Activated T-cell treated with anti-CD3 and anti-CD28 coated beads, Interleukin-2, amount 50 U/mL, for 4 hours (primary cell): ENCODE data around the gene LCP2. TPM values are rescaled to one million over a fixed set of nuclear protein-coding genes. Genes with fewer than 3 reads are reported as not detected.

Experiments
- ATAC-seq, 2 donors: fragments of 200-7000 bp; cut with Tn5 transposase; one replicate each; pipeline ENCODE4 v1.10.0; 2021
- DNase-seq: peaks from one replicate; pipeline ENCODE4 v3.0.0-alpha.2; 2020
- H3K27me3 Mint-ChIP-seq: one replicate; pipeline ENCODE4 v1.8.0; 2021; ENCODE audit warnings: low read depth, mixed read lengths
- H3K36me3 Mint-ChIP-seq: one replicate; pipeline ENCODE4 v1.8.0; 2022; ENCODE audit warnings: mixed read lengths; ENCODE audit not compliant: insufficient read depth
- H3K4me1 Mint-ChIP-seq: one replicate; pipeline ENCODE4 v1.8.0; 2021; ENCODE audit warnings: low read depth, mixed read lengths
- H3K4me3 Mint-ChIP-seq: one replicate; pipeline ENCODE4 v1.8.0; 2021; ENCODE audit warnings: mild to moderate bottlenecking, moderate library complexity, mixed read lengths
- H3K9me3 Mint-ChIP-seq: one replicate; pipeline ENCODE4 v1.8.0; 2021; ENCODE audit warnings: mixed read lengths
- total RNA-seq, 3 donors: library from RNA; stranded (reverse); gene quantifications; one replicate each; pipeline ENCODE4 v1.2.1, GENCODE V29; 2021

LCP2 gene
- total RNA-seq, 3 donors from 2014 or later: 93.0 to 136 (median 132) TPM

DNA sequence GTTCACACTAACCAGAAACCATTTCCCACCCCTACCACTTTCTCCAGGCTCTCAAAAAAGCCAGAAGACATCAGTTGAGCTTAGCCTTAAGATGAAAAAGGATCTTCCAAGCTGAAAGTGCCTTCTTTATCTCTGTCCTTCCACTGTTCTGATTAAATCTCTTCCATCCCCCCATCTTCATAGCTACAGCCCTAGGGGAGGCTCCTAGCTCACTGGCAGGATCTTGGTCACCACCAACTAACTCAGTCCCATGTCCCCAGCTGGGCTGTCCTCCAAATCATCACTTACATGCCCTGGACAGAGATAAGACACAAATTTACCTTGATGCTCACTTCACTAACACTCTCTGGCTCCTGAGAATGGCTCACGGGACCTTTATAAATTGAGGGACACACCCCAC is 14.3 kb downstream of the LCP2 start:
- no peaks in the 10 kb centered on the region for H3K27me3 Mint-ChIP-seq
- H3K4me3 Mint-ChIP-seq: peak overlapping the region; percentile 16
- H3K4me1 Mint-ChIP-seq: peaks cover 97% of the 10 kb centered on the region
- ATAC-seq (no peak), DNase-seq (no peak)
- peaks cover 56% of the 10 kb centered on the region for H3K36me3 Mint-ChIP-seq
- H3K9me3 Mint-ChIP-seq: no peaks in the 10 kb centered on the region

DNA sequence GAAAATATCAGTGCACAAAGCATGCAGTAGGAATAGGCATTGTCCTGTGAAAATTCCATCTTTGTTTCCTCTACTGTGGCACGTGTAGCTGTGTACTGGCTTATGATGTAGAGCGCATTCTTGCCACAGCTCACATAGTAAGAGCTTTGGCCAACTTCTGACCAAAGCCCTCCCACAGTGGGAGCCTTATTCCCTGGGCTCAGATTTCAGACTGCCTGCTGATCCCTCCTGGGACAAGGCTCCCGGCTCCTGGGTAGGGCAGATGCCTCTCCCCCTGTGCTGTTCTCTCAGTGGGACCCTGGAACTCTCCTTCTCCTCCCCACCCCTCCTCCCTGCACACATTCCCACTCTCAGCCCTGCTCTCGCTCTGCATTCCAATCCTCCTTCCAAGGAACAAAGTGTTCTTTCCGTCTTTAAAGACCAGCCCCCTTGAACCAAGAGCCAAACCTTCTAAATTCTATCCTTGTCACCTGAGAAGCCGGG is 17.5 kb downstream of the LCP2 start:
- Mint-ChIP-seq H3K4me3 (peak overlapping the region; percentile 73), H3K27me3 (no peaks in the 10 kb centered on the region), H3K36me3 (peaks cover 48% of the 10 kb centered on the region), H3K4me1 (peaks cover 95% of the 10 kb centered on the region), H3K9me3 (no peaks in the 10 kb centered on the region)
- DNase-seq (no peak), ATAC-seq (no peak)

DNA sequence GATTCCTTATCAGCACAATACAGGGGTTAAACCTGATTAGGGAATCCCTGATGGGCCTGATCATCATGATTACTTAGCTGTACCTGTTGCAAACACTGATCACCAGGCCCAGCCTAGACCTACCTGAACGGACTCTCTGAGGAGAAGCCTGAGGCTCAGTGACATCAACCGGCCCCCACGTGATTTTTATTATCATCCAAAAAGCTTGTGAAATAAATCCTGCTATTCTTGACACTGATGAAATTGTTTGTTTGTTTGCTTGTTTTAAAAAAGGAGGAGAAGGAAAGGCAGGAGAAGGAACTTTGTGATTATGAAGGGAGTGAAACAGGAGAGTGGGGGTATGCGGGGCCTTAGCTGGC is 18.1 kb downstream of the LCP2 start:
- no peak for ATAC-seq
- Mint-ChIP-seq H3K27me3 (no peaks in the 10 kb centered on the region), H3K4me1 (peaks cover 95% of the 10 kb centered on the region)

DNA sequence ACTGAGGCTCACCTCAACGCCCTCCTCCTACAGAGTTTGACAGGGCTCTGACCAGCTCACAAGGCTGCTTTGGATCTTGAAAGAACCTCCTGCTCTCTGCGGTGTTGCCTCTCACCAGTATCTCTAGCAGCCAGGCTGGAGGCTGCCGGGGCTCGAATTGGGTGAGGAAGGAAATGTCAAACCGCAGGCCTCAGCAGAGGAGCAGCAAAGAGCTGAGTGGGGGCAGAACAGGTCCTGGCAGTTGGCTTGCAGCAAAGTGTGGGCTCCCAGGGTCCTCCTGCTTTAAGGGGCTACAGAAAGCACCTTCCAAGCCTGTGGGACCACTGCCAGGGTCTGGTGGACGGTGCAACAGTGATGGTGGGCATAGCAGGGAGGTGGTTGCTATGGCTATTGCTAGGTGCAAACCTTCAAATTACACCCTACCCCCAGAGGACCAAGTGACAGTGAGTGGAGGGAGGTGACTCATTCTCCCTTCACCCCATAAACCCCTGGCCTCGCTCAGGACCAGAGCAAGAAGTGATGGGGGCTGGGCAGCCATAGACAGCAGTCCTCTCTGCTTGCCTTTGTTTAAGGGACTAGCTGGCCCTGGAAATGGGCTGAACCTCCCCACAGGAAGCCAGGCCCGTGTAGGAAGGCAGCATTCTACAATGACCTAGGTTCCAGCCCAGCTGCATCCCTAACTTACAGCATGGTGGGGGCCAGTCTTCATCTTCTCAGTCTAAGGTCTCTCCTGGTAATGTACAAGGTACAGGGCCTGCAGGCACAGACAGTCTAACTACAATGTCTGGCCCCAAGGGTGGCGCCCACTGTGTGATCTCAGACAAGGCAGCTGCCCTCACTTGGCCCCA is 18.7 kb downstream of the LCP2 start:
- no peaks in the 10 kb centered on the region for H3K27me3 Mint-ChIP-seq
- peaks cover 95% of the 10 kb centered on the region for H3K4me1 Mint-ChIP-seq
- DNase-seq: peak; percentile 77
- peak overlapping the region; percentile 73 for H3K4me3 Mint-ChIP-seq
- H3K36me3 Mint-ChIP-seq: peaks cover 48% of the 10 kb centered on the region
- no peaks in the 10 kb centered on the region for H3K9me3 Mint-ChIP-seq
- ATAC-seq: peak; percentile 86

More for the DNA sequence above, 18.1 kb downstream of the LCP2 start:
- no peaks in the 10 kb centered on the region for H3K9me3 Mint-ChIP-seq
- no peak for DNase-seq
- H3K36me3 Mint-ChIP-seq: peaks cover 46% of the 10 kb centered on the region
- peak overlapping the region; percentile 73 for H3K4me3 Mint-ChIP-seq

DNA sequence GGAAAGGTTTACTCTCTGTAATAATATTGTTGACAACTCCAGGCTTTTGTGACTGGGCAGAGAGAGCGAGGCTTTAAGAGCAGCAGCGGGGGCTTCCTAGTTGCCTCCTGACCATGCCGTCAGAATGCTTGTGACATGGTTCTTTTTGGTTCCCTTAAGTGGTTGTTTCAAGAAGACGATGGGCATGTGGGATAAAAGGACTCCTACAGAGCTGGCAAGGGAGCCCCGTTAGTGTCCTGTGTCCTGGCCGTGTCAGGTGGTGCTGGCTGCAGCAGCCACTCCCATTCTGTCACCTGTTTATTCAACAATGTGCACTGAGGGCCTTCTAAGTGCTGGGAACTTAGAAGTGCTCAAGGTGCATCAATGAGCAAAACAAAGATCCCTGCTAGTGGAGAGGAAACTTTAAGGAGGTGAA is 19.7 kb downstream of the LCP2 start:
- Mint-ChIP-seq H3K36me3 (peaks cover 44% of the 10 kb centered on the region), H3K27me3 (no peaks in the 10 kb centered on the region), H3K9me3 (no peaks in the 10 kb centered on the region), H3K4me1 (peaks cover 91% of the 10 kb centered on the region), H3K4me3 (peak overlapping the region; percentile 60)
- no peak for DNase-seq
- no peak for ATAC-seq

DNA sequence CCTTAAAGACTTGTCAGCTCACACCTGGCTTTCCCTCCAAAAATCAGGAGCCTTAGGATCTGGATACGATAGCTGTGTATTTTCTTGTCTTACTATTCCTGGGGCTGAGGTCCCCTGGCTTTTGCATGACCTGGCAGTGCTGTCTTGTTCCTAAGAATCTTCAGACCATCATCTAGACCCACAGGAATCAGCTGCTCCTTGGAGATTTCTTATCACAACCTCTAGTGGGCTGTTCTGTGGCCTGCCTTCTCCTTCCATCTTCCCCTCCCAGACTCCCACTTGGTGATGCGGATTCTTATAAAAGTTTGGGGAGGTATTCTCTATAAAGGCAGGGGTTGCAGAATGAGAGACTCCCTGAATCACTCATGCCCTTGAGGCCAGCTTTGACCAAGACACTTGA is 21.4 kb downstream of the LCP2 start:
- no peak for ATAC-seq
- Mint-ChIP-seq H3K27me3 (no peaks in the 10 kb centered on the region), H3K4me3 (peak overlapping the region; percentile 67), H3K4me1 (peaks cover 89% of the 10 kb centered on the region), H3K36me3 (peaks cover 52% of the 10 kb centered on the region), H3K9me3 (no peaks in the 10 kb centered on the region)
- no peak for DNase-seq

DNA sequence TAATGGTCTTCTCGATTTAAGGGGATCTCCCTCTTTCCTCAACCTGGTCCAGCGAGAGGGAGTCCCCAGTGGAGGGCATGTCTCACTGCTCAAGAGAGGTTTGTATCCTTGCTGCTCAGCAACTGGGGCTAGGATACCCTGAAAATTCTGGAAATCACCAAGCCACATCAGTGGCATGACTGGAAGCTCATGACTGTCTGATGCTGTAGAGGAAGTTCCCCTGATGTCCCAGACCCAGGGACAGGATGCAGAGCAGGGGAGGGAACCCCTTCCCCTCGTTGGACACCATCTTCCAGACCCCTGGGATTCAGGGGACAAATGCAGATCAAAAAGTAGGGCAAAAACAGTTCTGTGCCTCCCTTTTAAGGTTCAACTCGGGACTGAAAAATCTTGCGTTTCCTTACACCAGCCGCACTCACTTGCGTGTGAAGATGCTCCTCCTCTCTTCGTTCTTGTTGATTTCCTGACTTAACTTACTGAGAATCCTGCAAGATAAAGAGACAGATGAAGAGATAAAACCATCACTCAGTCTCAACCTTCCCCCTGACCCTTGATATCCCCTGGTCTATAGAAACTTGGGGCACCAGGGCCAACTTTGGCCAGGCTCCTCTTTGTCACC is 22.1 kb downstream of the LCP2 start:
- Mint-ChIP-seq H3K4me3 (peak overlapping the region; percentile 67), H3K36me3 (peaks cover 58% of the 10 kb centered on the region), H3K4me1 (peaks cover 91% of the 10 kb centered on the region), H3K9me3 (no peaks in the 10 kb centered on the region), H3K27me3 (no peaks in the 10 kb centered on the region)
- ATAC-seq: peak; percentile 6 to 17
- no peak for DNase-seq

DNA sequence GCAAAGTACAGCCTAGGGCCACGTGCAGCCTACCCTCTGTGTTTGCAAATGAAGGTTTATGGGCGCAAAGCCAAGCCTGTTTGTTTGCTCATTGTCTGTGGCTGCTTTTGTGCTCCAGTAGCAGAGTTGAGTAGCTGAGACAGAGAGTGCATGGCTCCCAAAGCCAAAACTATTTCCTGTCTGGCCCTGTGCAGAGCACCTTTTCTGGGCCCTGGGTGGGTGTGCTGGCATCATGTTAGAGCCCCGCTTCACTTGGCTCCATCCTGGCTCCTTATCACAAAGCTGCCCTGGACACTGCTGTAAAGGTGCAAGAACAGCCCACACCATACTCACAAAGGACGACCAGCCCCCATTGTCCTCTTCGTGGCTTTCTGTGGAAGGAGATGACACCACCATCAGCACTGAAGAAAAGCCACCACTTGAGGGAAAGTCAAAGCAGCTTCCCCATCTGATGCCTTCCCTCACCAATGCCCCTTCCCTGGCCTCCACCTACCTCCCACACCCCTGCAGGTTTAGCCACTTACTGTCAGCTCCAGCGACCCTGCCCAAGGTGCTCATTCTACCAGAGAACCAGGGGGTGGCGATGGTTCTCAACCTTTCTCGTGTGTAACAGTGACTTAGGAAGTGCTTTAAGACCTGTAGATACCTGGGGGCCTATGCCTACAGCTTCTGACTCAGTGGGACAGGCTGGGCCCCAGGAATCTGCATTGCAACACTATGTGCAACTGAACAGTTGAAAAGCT is 23.4 kb downstream of the LCP2 start:
- DNase-seq (peak; percentile 46), ATAC-seq (peak; percentile 10 to 19)
- Mint-ChIP-seq H3K27me3 (no peaks in the 10 kb centered on the region), H3K4me1 (peaks cover 90% of the 10 kb centered on the region), H3K36me3 (peaks cover 65% of the 10 kb centered on the region), H3K4me3 (peak overlapping the region; percentile 63), H3K9me3 (no peaks in the 10 kb centered on the region)

DNA sequence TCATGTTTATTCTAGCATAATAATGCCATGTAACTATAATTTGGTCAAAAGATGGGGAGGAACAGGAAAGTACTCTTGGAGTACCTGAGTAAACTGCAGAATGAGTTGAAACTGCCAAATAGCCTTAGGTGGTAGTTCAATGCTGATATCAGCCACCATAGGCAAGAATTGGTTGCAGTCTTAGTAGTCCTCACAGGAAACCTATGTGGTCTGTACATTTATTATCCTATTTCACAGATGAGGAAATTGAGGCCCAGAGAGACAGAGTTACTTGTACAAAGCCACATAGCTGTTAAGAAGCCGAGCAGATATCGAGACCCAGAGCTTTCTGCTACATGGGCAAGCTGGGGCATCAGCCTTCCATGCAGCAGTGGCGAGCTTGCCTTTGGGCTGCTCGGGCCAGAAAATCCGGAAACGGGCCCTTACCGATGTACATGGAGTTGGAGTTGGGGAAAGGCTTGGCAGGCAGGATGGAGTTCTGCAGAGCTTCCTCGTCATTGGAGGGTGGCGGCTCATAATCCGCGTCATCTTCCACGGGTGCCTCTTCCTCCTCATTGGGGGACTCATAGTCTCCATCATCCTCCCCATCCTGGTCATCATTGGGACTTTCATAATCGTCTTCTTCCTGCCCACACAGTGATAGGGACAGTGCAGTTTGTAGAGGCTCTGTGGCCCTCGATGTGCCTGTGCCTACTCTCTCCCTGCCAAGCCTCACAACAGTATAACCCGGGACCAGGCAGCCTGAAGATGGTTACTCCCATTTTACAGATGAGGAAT is 27.1 kb downstream of the LCP2 start:
- Mint-ChIP-seq H3K4me3 (no peak overlapping the region), H3K4me1 (peaks cover 94% of the 10 kb centered on the region)
- no peak for ATAC-seq

DNA sequence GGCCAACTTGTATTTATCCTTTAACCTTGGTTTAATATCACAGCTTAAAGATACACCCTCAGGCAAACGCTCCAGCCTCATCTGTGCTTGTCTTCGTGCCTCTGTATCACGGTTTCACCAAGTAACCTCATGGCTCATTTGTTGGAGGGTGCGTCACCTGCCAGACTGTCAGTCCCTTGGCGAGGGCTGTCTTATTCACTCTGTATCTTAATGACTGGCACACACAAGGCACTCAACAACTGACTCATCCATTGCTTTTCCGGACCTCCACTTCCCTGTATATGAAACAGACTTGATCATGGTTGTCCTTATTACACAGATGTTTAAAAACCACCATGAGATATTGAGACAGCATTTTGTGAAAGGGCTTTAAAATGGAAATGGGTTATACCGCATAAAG is 28.0 kb downstream of the LCP2 start:
- H3K27me3 Mint-ChIP-seq: no peaks in the 10 kb centered on the region
- no peaks in the 10 kb centered on the region for H3K9me3 Mint-ChIP-seq
- DNase-seq: peak; percentile 55
- ATAC-seq: peak; percentile 66 to 78
- peaks cover 88% of the 10 kb centered on the region for H3K4me1 Mint-ChIP-seq
- peak overlapping the region; percentile 63 for H3K4me3 Mint-ChIP-seq
- peaks cover 66% of the 10 kb centered on the region for H3K36me3 Mint-ChIP-seq

More for the DNA sequence above, 27.1 kb downstream of the LCP2 start:
- Mint-ChIP-seq H3K27me3 (no peaks in the 10 kb centered on the region), H3K36me3 (peaks cover 68% of the 10 kb centered on the region), H3K9me3 (no peaks in the 10 kb centered on the region)
- DNase-seq: no peak

DNA sequence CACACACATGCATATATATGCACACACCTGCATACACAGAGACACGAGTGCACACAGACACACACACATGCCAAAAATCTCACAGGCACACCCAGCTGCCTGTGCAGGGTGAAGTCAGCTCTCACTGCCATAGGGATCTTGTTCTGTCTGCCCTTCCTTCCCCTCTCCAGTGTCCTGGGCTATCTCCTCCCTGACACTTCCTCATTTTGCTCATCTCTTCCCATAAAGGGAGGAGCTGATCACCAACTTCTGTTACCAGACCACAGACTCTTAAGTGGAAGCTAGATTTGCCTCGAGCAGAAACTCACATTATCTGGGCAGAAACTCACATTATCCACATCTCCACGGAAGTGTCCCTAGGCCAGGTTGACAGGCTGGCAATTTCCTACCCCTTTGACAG is 28.7 kb downstream of the LCP2 start:
- H3K9me3 Mint-ChIP-seq: no peaks in the 10 kb centered on the region
- peaks cover 66% of the 10 kb centered on the region for H3K36me3 Mint-ChIP-seq
- ATAC-seq (no peak), DNase-seq (no peak)
- H3K4me3 Mint-ChIP-seq: peak overlapping the region; percentile 58
- H3K4me1 Mint-ChIP-seq: peaks cover 88% of the 10 kb centered on the region
- no peaks in the 10 kb centered on the region for H3K27me3 Mint-ChIP-seq

DNA sequence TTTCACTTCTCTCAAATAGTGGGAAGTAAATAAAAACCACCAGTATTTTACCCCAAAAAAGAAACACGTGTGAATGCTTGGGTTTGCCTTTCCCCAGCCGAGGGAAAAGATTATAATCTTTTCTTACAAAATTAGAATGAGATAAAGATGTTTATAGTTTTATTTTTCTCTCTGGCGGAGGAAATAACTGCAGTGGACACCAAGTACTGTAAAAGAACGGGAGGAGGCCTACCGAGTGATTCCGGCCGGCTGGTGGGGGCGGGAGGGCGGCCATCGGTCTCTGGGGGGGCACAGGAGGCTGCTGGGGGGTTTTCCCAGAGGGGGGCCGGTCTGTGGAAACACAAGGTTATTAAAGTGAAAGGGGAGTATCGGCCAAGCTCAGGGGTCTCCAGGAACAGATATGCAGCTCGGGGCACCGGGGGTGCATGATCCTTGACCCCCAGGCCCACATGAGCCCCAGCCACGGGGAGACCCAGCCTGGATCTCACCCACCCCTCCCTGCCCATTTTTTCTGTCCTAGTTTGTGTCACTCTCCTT is 29.4 kb downstream of the LCP2 start:
- H3K4me1 Mint-ChIP-seq: peaks cover 90% of the 10 kb centered on the region
- ATAC-seq: no peak
- no peaks in the 10 kb centered on the region for H3K27me3 Mint-ChIP-seq
- peaks cover 62% of the 10 kb centered on the region for H3K36me3 Mint-ChIP-seq
- peak overlapping the region; percentile 58 for H3K4me3 Mint-ChIP-seq
- no peak for DNase-seq
- H3K9me3 Mint-ChIP-seq: no peaks in the 10 kb centered on the region

DNA sequence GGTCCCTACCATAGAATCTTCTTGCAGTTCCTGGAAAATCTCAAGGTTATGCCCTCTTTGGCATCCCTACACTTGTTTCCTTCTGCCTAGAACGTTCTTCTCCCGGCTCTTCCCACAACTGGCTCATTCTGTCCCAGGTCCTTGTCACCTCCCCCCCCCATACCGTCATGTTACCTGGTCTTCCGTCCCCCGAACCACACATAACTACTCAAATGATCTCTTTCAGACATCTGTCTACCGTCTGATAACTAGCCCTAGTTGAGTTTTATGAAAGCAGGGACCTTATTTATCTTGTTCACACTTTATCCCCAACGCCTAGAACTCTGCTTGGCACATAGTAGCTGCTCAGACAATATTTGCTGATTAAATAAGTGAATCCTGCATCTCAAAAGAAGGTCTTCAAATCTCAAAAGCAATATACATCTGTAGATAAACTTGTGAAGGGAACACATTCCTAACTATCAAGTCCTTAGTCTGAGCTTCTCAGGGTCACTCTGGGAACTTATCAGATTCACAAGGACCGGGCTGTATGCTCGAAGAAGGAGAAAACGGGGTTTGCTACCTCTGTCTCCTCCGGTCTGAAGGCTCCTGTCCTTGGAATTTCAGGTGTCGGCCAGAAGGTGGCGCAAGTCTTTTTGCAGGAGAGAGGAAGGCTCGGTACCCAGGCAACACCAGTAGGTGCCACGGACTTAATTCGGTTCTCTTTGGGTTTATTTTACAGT is 30.0 kb downstream of the LCP2 start:
- peak; percentile 76 for DNase-seq
- Mint-ChIP-seq H3K4me1 (peaks cover 92% of the 10 kb centered on the region), H3K27me3 (no peaks in the 10 kb centered on the region)

More for the DNA sequence above, 30.0 kb downstream of the LCP2 start:
- peak; percentile 41 to 49 for ATAC-seq
- Mint-ChIP-seq H3K36me3 (peaks cover 61% of the 10 kb centered on the region), H3K4me3 (peak overlapping the region; percentile 51), H3K9me3 (no peaks in the 10 kb centered on the region)
